Measurements from ENCODE around the gene IQGAP2.

DNA sequence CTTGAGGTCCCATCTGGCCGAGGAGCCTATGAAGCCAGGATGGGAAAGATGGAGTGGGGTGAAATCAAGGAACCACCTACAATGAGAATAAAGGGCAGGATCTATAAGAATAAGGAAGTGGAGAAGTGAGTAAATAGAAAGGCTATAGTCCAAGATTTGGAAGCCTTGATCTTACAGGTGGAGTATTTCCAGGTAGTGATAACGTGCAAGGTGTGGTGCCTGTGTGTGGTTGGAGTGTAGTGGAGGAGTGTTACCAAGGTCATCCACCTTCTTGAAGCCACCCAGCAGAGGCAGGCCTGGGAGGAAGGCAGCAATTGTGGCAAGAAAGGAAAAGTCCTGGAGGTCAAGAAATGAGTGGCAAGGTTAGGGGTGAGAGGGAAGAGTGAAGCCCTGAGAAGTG is 72.9 kb downstream of the IQGAP2 start:
- no peak for TF ChIP-seq EZH2phosphoT487 (IDR thresholded peaks at IDR 0.05; ENCODE audit: borderline replicate concordance, low read length)
- TF ChIP-seq, protein P1, sequence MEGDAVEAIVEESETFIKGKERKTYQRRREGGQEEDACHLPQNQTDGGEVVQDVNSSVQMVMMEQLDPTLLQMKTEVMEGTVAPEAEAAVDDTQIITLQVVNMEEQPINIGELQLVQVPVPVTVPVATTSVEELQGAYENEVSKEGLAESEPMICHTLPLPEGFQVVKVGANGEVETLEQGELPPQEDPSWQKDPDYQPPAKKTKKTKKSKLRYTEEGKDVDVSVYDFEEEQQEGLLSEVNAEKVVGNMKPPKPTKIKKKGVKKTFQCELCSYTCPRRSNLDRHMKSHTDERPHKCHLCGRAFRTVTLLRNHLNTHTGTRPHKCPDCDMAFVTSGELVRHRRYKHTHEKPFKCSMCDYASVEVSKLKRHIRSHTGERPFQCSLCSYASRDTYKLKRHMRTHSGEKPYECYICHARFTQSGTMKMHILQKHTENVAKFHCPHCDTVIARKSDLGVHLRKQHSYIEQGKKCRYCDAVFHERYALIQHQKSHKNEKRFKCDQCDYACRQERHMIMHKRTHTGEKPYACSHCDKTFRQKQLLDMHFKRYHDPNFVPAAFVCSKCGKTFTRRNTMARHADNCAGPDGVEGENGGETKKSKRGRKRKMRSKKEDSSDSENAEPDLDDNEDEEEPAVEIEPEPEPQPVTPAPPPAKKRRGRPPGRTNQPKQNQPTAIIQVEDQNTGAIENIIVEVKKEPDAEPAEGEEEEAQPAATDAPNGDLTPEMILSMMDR (IDR thresholded peaks at IDR 0.05; ENCODE audit: low read depth, low read length, poor library complexity, severe bottlenecking) = no peak

Data from DOHH2 (cell line).